GM21515 (cell line): ENCODE results near the gene ADGRB3.
"Not testable (repeated sequence)": the region's sequence is repeated elsewhere in the genome, so short reads cannot be mapped to it uniquely, and the experiment has no call there.

ENCODE experiments used
- ATAC-seq: cut with Tn5 transposase; IDR thresholded peaks from one replicate; pipeline ENCODE4 v1.9.1; 2021; ENCODE audit not compliant: unreplicated experiment

The ADGRB3 gene

DNA sequence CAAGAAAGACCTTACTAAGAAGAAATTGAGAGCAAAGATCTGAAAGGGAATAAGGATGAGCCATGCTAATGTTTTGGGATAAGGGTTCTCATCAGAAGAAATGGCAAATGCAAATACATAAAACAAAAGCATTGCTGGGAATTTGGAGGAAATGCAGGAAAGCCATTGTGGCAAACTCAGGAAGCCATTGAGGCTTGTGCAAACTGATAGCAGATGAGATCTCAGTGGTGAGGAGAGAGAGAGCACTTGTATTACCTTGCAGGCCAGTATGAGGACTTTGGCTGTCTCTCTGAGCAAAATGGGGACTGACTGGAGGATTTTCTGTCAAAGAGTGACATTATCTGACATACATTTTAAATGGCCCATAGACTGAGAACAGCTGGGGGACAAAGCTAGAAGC, 103.0 kb downstream of the ADGRB3 start:
- no peak for ATAC-seq

- ATAC-seq = no peak
Measured at GRCh38 chr6:68740828-68741500, 105.9 kb downstream of the ADGRB3 start.

DNA sequence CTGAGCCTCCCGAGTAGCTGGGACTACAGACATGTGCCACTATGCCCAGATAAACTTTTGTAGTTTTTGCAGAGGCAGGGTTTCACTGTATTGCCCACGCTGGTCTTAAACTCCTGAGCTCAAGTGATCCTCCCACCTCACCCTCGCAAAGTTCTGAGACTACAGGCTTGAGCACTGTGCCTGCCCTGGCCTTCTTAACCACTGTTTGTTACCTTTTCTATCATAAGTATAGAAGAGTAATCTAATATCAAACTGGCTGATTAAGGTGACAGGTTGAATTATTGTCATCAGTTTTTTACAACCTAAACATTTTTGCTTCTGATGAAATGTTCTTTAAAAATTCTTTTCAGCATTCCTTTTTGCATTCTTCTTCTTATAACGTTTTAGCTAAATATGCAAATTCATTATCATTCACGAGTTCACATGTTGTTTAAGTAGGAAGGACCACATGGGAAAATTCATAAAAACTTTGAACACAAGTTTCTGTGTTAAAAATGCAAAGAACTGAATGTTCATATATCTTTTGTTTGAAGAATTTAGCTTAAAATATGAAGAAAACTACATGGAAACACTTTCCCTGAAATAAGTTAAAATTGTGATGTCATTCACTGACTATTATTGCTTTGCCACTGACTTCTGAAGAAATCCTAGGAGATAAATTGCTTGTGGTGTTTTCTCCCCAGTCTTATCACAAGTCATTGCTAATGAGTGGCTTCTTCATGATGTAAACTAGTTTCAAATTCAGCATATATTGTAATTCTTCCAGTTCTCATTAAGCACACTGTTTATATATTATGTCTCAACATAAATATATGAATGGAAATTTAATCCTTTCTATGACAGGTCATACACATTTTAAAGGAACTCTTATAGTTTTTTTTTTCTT, 106.7 kb downstream of the ADGRB3 start:
- ATAC-seq = no peak

- no peak for ATAC-seq
Measured at GRCh38 chr6:68743099-68743498, 108.0 kb downstream of the ADGRB3 start.

DNA sequence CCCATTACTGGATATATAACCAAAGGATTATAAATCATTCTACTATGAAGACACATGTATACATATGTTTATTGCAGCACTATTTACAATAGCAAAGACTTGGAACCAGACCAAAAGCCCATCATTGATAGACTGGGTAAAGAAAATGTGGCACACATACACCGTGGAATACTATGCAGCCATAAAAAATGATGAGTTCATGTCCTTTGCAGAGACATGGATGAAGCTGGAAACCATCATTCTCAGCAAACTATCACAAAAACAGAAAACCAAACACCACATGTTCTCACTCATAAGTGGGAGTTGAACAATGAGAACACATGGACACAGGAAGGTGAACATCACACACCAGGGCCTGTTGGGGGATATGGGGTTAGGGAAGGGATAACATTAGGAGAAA, 109.3 kb downstream of the ADGRB3 start:
- not testable (repeated sequence) for ATAC-seq

- ATAC-seq = no peak
Measured at GRCh38 chr6:68746376-68746775, 111.3 kb downstream of the ADGRB3 start.

GRCh38 chr6:68747110-68747790, 112.2 kb downstream of the ADGRB3 start:
- no peak for ATAC-seq

DNA sequence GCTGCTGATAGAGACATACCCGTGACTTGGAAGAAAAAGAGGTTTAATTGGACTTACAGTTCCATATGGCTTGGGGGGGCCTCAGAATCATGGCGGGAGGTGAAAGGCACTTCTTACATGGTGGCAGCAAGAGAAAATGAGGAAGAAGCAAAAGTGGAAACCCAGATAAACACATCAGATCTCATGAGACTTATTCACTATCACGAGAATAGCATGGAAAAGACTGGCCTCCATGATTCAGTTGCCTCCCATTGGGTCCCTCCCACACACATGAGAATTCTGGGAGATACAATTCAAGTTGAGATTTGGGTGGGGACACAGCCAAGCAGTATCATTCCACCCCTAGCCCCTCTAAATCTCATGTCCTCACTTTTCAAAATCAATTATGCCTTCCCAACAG, 112.8 kb downstream of the ADGRB3 start:
- not testable (repeated sequence) for ATAC-seq

DNA sequence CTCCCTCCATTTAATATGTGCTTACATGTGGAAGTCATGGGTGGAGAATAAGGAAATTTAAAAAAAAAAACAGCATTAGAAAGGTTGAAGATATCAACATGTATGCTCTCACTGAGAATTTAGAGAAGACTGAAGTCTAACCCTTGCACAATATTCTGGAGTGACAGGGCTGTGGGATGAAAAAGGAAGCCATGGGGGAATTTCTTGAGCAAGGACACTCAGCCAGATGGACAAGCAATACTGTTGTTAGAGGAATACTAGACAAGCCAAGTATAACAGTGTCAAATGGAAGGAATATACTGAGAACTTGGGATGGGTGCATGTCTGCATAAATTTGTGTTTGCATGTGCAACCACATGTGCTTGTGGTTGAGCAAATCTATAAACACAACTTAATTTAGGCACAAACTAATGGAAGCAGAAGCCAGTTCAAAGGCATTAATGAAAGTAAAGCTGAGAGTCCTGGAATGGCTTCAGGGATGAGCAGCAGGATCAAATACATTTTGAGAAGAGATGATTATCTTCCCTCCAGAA, 119.7 kb downstream of the ADGRB3 start:
- no peak for ATAC-seq

GRCh38 chr6:68756454-68757375, 121.6 kb downstream of the ADGRB3 start:
- ATAC-seq = no peak

DNA sequence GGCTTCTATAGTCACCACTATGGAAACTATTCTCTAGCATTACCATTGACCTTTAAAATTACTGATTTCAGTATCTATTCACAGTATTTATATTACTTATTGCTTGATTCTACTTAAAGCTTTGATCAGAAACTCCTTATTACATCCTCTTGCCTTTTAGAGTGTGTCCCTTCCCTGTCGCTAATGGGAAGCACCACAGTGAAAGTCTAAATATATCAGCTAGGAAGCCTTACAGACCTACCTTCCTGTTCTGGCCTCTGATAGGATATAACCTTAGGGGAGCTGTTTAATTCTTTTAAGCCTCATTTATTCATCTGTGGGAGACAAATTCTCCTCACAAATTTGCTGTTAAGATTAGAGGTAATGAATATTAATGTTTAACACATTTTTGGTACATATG, 122.7 kb downstream of the ADGRB3 start:
- ATAC-seq = no peak

- no peak for ATAC-seq
Measured at GRCh38 chr6:68758559-68758958, 123.5 kb downstream of the ADGRB3 start.

GRCh38 chr6:68760485-68760884, 125.4 kb downstream of the ADGRB3 start:
- no peak for ATAC-seq

DNA sequence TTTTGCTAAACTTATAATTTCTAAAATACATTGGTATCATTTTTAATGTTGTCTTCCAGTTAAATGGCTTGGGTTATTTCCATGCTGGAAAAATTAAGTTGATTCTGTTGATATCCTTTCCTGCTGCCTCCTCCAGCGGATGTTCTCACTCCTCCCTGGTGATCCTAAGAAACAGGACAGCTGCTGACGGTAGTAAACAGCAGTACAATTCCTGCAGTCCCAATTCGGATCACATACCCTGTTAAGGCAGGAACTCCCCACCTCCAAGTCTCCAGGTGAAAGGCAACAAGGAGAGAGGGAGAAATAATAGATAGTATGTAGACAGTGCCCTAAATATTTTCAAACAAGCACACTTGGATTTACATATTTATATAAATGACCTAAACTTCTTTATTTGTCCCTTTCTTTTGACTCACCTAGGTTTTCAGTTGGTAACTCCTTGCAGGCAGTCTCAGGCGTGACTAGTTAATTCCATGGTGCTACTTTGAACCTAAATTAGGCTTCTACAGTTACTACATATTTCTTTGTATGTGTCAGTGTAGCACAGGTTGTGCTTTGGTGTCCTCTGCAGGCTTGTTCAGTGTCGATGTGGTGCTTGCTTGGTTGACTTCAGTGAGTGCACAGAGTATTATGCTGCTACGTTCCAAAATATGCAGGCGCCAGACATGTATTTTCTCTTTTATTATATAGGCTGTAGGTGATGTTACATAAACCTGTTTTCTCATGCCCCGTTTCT, 126.0 kb downstream of the ADGRB3 start:
- ATAC-seq = no peak

DNA sequence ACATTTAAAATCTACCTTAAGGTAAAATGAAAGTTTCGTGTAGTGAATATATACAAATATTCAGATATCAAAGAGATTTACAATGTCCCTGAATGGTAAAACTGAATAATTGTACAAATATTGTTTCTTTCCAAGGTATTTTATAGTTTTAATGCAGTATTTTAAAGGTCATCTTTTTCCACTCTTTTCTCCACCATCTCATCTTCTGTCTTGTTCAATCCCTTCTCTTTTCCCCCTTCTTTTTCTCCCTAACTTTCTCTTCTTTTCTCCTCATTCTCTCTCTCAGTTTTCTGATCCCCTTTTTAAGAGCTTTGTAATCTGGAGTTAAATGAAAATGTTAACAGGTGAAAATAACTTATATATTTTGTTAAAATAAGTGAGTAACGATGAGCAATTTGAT, 126.9 kb downstream of the ADGRB3 start:
- no peak for ATAC-seq

DNA sequence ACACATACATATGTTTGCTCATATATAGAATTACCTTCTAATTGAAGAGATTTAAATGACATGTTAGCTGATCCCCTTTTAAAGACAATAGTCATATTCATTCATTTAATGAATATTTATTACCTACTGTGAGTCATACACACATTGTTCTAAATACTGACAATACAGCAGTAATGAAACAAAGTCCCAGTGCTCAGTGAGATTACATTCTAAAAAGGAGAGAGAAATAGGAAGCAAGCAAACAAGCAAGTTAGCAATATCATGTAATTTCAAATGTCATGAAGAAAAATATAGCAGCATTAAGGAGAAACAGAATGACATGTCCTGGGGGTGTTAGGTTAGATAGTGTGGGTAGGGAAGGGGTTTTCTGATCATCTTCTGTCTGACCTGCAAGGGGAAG, 136.3 kb downstream of the ADGRB3 start:
- ATAC-seq = no peak

- no peak for ATAC-seq
Measured at GRCh38 chr6:68774843-68775242, 139.8 kb downstream of the ADGRB3 start.

GRCh38 chr6:68776354-68776753, 141.3 kb downstream of the ADGRB3 start:
- ATAC-seq = no peak

DNA sequence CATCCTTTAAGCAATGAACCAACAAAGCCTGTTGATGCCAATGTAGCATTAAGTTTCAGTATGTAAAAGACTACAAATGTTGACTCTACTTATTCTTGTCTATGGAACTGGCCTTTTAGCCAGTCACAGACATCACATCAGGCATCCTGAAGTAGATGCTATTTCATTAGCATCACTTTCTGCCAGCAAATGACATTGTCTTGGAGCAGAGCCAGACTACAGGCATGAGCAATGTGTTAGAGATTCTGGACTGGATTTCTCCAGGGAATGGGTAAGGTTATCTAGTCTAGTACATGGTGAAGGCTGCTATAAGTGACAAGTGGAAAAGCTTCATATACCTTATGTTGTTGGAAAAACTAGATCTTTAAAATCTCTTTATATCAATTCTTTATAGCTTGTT, 142.9 kb downstream of the ADGRB3 start:
- no peak for ATAC-seq
